H1 (cell line): ENCODE data around the gene APC2. TPM values are rescaled to one million over a fixed set of nuclear protein-coding genes. Genes with fewer than 3 reads are reported as not detected.

Experiments
- CTCF ChIA-PET: fragments of 300-600 bp; sonication (Branson Sonifier 250); formaldehyde crosslinking; loops from one replicate; lab custom pipeline; 2021; ENCODE audit not compliant: partially characterized antibody; lab: Charles Lee
- POLR2A ChIA-PET: fragments of 300-600 bp; sonication (Branson Sonifier 250); formaldehyde crosslinking; loops from one replicate; lab custom pipeline; 2021; ENCODE audit warnings: inconsistent platforms; ENCODE audit not compliant: partially characterized antibody; lab: Charles Lee
- DNase-seq, 2 experiments: peaks; one replicate each; pipeline versions ENCODE4 v3.0.0 to v3.0.0-alpha.2; 2010 to 2022; ENCODE audit warnings: low spot score in 2 of 2, low read depth in 1 of 2, mixed read lengths in 1 of 2
- FAIRE-seq: peaks from 2 replicates; lab custom pipeline; 2011; peaks lifted over from hg19 to GRCh38; lab: Jason Lieb, UNC
- H2AFZ ChIP-seq: 2 replicates; pipeline ENCODE4 v1.8.1; 2012; ENCODE audit warnings: low read length, inconsistent platforms
- H2AK5ac ChIP-seq: 2 replicates; pipeline ENCODE4 v1.6.1; 2013; ENCODE audit warnings: low read depth, low read length
- H2BK120ac ChIP-seq: replicated peaks from 2 replicates; pipeline ENCODE3; 2013; ENCODE audit warnings: low read depth, low read length, inconsistent platforms
- H2BK12ac ChIP-seq: 2 replicates; pipeline ENCODE4 v1.6.1; 2013; ENCODE audit warnings: low read depth, low read length
- H2BK15ac ChIP-seq: 2 replicates; pipeline ENCODE4 v1.6.1; 2013; ENCODE audit warnings: low read length
- H2BK20ac ChIP-seq: 2 replicates; pipeline ENCODE4 v1.6.1; 2013; ENCODE audit warnings: low read length
- H2BK5ac ChIP-seq: 2 replicates; pipeline ENCODE4 v1.6.1; 2013; ENCODE audit warnings: low read depth, low read length
- H3K14ac ChIP-seq: 2 replicates; pipeline ENCODE4 v1.6.1; 2013; ENCODE audit warnings: inconsistent platforms; ENCODE audit not compliant: insufficient read length
- H3K18ac ChIP-seq: 2 replicates; pipeline ENCODE4 v1.6.1; 2013; ENCODE audit warnings: low read length; ENCODE audit errors: extremely low read depth
- H3K23ac ChIP-seq: 2 replicates; pipeline ENCODE4 v1.6.1; 2013; ENCODE audit warnings: inconsistent platforms; ENCODE audit not compliant: insufficient read length
- H3K23me2 ChIP-seq: 2 replicates; pipeline ENCODE4 v1.6.1; 2013; ENCODE audit warnings: low read depth, low read length
- H3K27ac ChIP-seq: 2 replicates; pipeline ENCODE4 v1.6.1; 2011; ENCODE audit warnings: low read depth, low read length, inconsistent platforms
- H3K27me3 ChIP-seq, 4 experiments: replicated peaks in 1 of 4; 1 replicate in 1 of 4; 2 replicates in 3 of 4; pipeline versions ENCODE4 v1.6.1 to v1.8.1; 2011 to 2013; ENCODE audit warnings: low read length in 3 of 4, mild to moderate bottlenecking in 3 of 4, inconsistent platforms in 2 of 4, mixed read lengths in 2 of 4, moderate library complexity in 1 of 4; ENCODE audit not compliant: control insufficient read depth in 3 of 4, insufficient read depth in 3 of 4; ENCODE audit errors: extremely low read depth in 1 of 4
- H3K36me3 ChIP-seq, 4 experiments: 2 replicates each; pipeline versions ENCODE4 v1.6.1 to v1.8.1; 2011 to 2013; ENCODE audit warnings: mild to moderate bottlenecking in 4 of 4, low read length in 3 of 4, moderate library complexity in 2 of 4, control low read depth in 1 of 4, inconsistent platforms in 1 of 4; ENCODE audit not compliant: insufficient read depth in 4 of 4, control insufficient read depth in 2 of 4
- H3K4ac ChIP-seq: replicated peaks from 2 replicates; pipeline ENCODE3; 2013; ENCODE audit warnings: low read length, low read depth, mixed read lengths, inconsistent platforms; ENCODE audit not compliant: insufficient read length
- H3K4me1 ChIP-seq, 4 experiments: replicated peaks in 1 of 4; 1 replicate in 1 of 4; 2 replicates in 3 of 4; pipeline versions ENCODE4 v1.6.1 to v1.8.1; 2011 to 2013; ENCODE audit warnings: low read length in 3 of 4, inconsistent platforms in 2 of 4, mixed read lengths in 1 of 4; ENCODE audit not compliant: insufficient read depth in 4 of 4, control insufficient read depth in 3 of 4
- H3K4me2 ChIP-seq, 2 experiments: 2 replicates each; pipeline versions ENCODE4 v1.6.1 to v1.8.1; 2011 to 2013; ENCODE audit warnings: low read depth in 2 of 2, low read length in 2 of 2, control low read depth in 1 of 2, inconsistent platforms in 1 of 2, mild to moderate bottlenecking in 1 of 2; ENCODE audit not compliant: insufficient read depth in 1 of 2
- H3K4me3 ChIP-seq, 4 experiments: fragments of 200-600, 300-600 bp in 1 of 4; sonication (generic), shearing (Covaris generic), sonication (Bioruptor Twin) in 1 of 4; 2 replicates each; pipeline versions ENCODE4 v1.5.1 to v1.8.1; 2011 to 2016; ENCODE audit warnings: low read length in 4 of 4, low read depth in 3 of 4, control low read depth in 2 of 4, inconsistent platforms in 2 of 4, mild to moderate bottlenecking in 2 of 4, mixed read lengths in 1 of 4, moderate library complexity in 1 of 4; ENCODE audit not compliant: insufficient read depth in 2 of 4; ENCODE audit errors: extremely low read depth in 1 of 4
- H3K56ac ChIP-seq: replicated peaks from 2 replicates; pipeline ENCODE3; 2013; ENCODE audit warnings: low read depth, mild to moderate bottlenecking, mixed read lengths, low read length, inconsistent platforms; ENCODE audit not compliant: insufficient read length
- H3K79me1 ChIP-seq: 2 replicates; pipeline ENCODE4 v1.6.1; 2013; ENCODE audit warnings: low read depth, low read length, control low read depth
- H3K79me2 ChIP-seq, 2 experiments: 2 replicates each; pipeline versions ENCODE4 v1.6.1 to v1.8.1; 2012 to 2013; ENCODE audit warnings: low read length in 2 of 2, mild to moderate bottlenecking in 2 of 2, inconsistent platforms in 1 of 2; ENCODE audit not compliant: insufficient read depth in 2 of 2, control insufficient read depth in 1 of 2
- H3K9ac ChIP-seq, 4 experiments: replicated peaks in 1 of 4; 1 replicate in 1 of 4; 2 replicates in 3 of 4; pipeline versions ENCODE4 v1.6.1 to v1.8.1; 2011 to 2013; ENCODE audit warnings: low read depth in 3 of 4, low read length in 3 of 4, control low read depth in 2 of 4, mild to moderate bottlenecking in 2 of 4, moderate library complexity in 2 of 4, inconsistent platforms in 1 of 4; ENCODE audit errors: extremely low read depth in 1 of 4
- H3K9me3 ChIP-seq, 2 experiments: 2 replicates each; pipeline versions ENCODE4 v1.6.1 to v1.8.1; 2012 to 2013; ENCODE audit warnings: mild to moderate bottlenecking in 2 of 2, moderate library complexity in 2 of 2, control low read depth in 1 of 2, inconsistent platforms in 1 of 2, low read depth in 1 of 2, low read length in 1 of 2, mixed read lengths in 1 of 2; ENCODE audit not compliant: insufficient read depth in 2 of 2
- H4K20me1 ChIP-seq, 2 experiments: replicated peaks in 1 of 2; 2 replicates each; pipeline versions ENCODE3 to v1.8.1; 2011 to 2013; ENCODE audit warnings: inconsistent platforms in 2 of 2, low read length in 2 of 2, mild to moderate bottlenecking in 1 of 2; ENCODE audit not compliant: insufficient read depth in 2 of 2, control insufficient read depth in 1 of 2
- H4K5ac ChIP-seq: 2 replicates; pipeline ENCODE4 v1.6.1; 2013; ENCODE audit warnings: low read length, low read depth, mixed read lengths, inconsistent platforms; ENCODE audit not compliant: insufficient read length
- H4K8ac ChIP-seq: 2 replicates; pipeline ENCODE4 v1.8.0; 2013; ENCODE audit warnings: mild to moderate bottlenecking, moderate library complexity, low read length, inconsistent platforms; ENCODE audit not compliant: insufficient read depth; ENCODE audit errors: extremely low read depth
- H4K91ac ChIP-seq: replicated peaks from 2 replicates; pipeline ENCODE3; 2013; ENCODE audit warnings: low read length, mixed read lengths, inconsistent platforms; ENCODE audit not compliant: insufficient read length
- BCL11A ChIP-seq, 2 experiments: IDR thresholded peaks; one replicate each; pipeline ENCODE4 v1.6.1; 2011; ENCODE audit warnings: low read depth in 2 of 2, low read length in 2 of 2, mild to moderate bottlenecking in 2 of 2
- CEBPB ChIP-seq: IDR thresholded peaks from 2 replicates; pipeline ENCODE4 v1.6.1; 2012; ENCODE audit warnings: low read depth, low read length
- EGR1 ChIP-seq: IDR thresholded peaks from 2 replicates; pipeline ENCODE4 v1.6.1; 2011; ENCODE audit warnings: low read depth, low read length, borderline replicate concordance
- EP300 ChIP-seq, 2 experiments: IDR thresholded peaks; 1 replicate in 1 of 2; 2 replicates in 1 of 2; pipeline ENCODE4 v1.6.1; 2011 to 2012; ENCODE audit warnings: low read depth in 2 of 2, low read length in 2 of 2, mild to moderate bottlenecking in 2 of 2, borderline replicate concordance in 1 of 2, inconsistent platforms in 1 of 2, moderate library complexity in 1 of 2
- GTF2F1 ChIP-seq: IDR thresholded peaks from 2 replicates; pipeline ENCODE4 v1.6.1; 2012; ENCODE audit warnings: low read depth, low read length, improper control_type of control experiment, borderline replicate concordance
- RBBP5 ChIP-seq: IDR thresholded peaks from 2 replicates; pipeline ENCODE4 v1.7.1; 2012; ENCODE audit warnings: low read depth, mild to moderate bottlenecking, inconsistent platforms, low read length, moderate library complexity, borderline replicate concordance
- RXRA ChIP-seq: IDR thresholded peaks from 2 replicates; pipeline ENCODE4 v1.6.1; 2011; ENCODE audit warnings: low read depth, mild to moderate bottlenecking, low read length, moderate library complexity; ENCODE audit not compliant: insufficient read depth
- SIRT6 ChIP-seq: IDR thresholded peaks from one replicate; pipeline ENCODE4 v1.7.1; 2012; ENCODE audit warnings: low read length, inconsistent platforms
- TAF1 ChIP-seq: IDR thresholded peaks from 2 replicates; pipeline ENCODE4 v1.6.1; 2011; ENCODE audit warnings: mild to moderate bottlenecking, low read depth, low read length
- USF2 ChIP-seq: IDR thresholded peaks from 2 replicates; pipeline ENCODE4 v1.6.1; 2011; ENCODE audit warnings: low read length, improper control_type of control experiment
- WGBS, 2 experiments: shearing (Covaris generic) in 1 of 2; methylation state at CpG; one replicate each; pipeline versions ENCODE4 v1.1.6 to v1.1.7; 2013 to 2015; ENCODE audit warnings: low lambda C conversion rate in 2 of 2, mixed read lengths in 2 of 2, inconsistent platforms in 1 of 2, low coverage in 1 of 2, missing lambda C conversion rate in 1 of 2; ENCODE audit not compliant: insufficient replicate concordance in 2 of 2, insufficient coverage in 1 of 2, insufficient read length in 1 of 2; ENCODE audit errors: extremely low coverage in 1 of 2, missing lambda C conversion rate in 1 of 2; 5-methylcytosine and 5-hydroxymethylcytosine counted together
- polyA plus RNA-seq, 7 experiments: library from polyadenylated mRNA; depleted of rRNA in 3 of 7; stranded (reverse) in 5 of 7; unstranded in 2 of 7; fragments of >200 nt in 5 of 7; fragments of 200-250 nt in 2 of 7; gene quantifications; 1 replicate in 5 of 7; 2 replicates in 1 of 7; 4 replicates in 1 of 7; pipeline versions ENCODE4 v1.2.1 to v1.2.3, GENCODE V29; 2011 to 2013; ENCODE audit warnings: missing spikeins in 2 of 7, mixed read lengths in 2 of 7
- total RNA-seq: library from RNA; stranded (reverse); fragmentation: NEBNext Ultra II Directional; extraction: Animal tissue kit (Norgen Biotek cat#: 25700); gene quantifications from 2 replicates; pipeline ENCODE4 v1.2.1, GENCODE V29; 2021

APC2 gene
- total and polyA plus RNA-seq, 2 of the 8 experiments (the other 6 are each of a cell fraction or from before 2014, with no cell fraction given): 1.3 to 4.1 TPM

GRCh38 chr19:1461862-1462261, 11.9 kb downstream of the APC2 start:
- 95% methylated on average over 11 of the region's 24 CpGs; no CpG with 5 or more reads in 1 of the 2 experiments for whole genome bisulfite sequencing, 2 experiments

More at GRCh38 chr19:1461862-1462261, 11.9 kb downstream of the APC2 start:
- H2BK5ac ChIP-seq: no peak overlapping the region
- peaks cover 0 to 11% (median 1%) of the 10 kb centered on the region in 4 experiments; a peak in 3 of 8 replicates for H3K36me3 ChIP-seq
- H4K8ac ChIP-seq: no peak overlapping the region
- H2BK20ac ChIP-seq: no peak overlapping the region
- H3K4me2 ChIP-seq: no peak overlapping the region
- no peak overlapping the region for H4K91ac ChIP-seq
- no peaks in the 10 kb centered on the region; the same call in 1 of the 2 replicates for H3K79me1 ChIP-seq
- no peak overlapping the region for H3K23ac ChIP-seq
- H2BK15ac ChIP-seq: no peak overlapping the region
- no peak overlapping the region for H2AFZ ChIP-seq
- H3K4me1 ChIP-seq: peaks cover 0 to 16% (median 12%) of the 10 kb centered on the region in 4 experiments; a peak in 5 of 7 replicates
- DNase-seq (no peak), FAIRE-seq (no peak)
- no peak overlapping the region for H2AK5ac ChIP-seq
- H4K20me1 ChIP-seq: peaks cover 11 to 22% of the 10 kb centered on the region in 2 experiments
- peaks cover 3% of the 10 kb centered on the region; the same call in 1 of the 2 replicates for H3K23me2 ChIP-seq
- peaks cover 0 to 7% of the 10 kb centered on the region in 2 experiments; a peak in 1 of 4 replicates for H3K9me3 ChIP-seq
- H2BK120ac ChIP-seq: no peak overlapping the region
- TF ChIP-seq BCL11A (IDR thresholded peaks at IDR 0.05; ENCODE audit: low read depth in 2 of 2, low read length in 2 of 2): no peak
- no peak for TF ChIP-seq RBBP5
- TF ChIP-seq SIRT6: no peak
- TF ChIP-seq TAF1: no peak
- no peak for TF ChIP-seq GTF2F1
- TF ChIP-seq RXRA: no peak
- no peak for TF ChIP-seq EP300 (IDR thresholded peaks at IDR 0.05; ENCODE audit: borderline replicate concordance in 1 of 2, low read depth in 2 of 2, low read length in 2 of 2)
- no peak for TF ChIP-seq EGR1
- TF ChIP-seq CEBPB: no peak
- TF ChIP-seq USF2: no peak
- no peak overlapping the region for H3K4me3 ChIP-seq
- no peak overlapping the region for H2BK12ac ChIP-seq
- peaks cover 21 to 35% (median 30%) of the 10 kb centered on the region in 4 experiments for H3K27me3 ChIP-seq
- H3K18ac ChIP-seq: no peak overlapping the region
- ChIA-PET CTCF (no interaction called here), POLR2A (no interaction called here)
- H3K27ac ChIP-seq: no peak overlapping the region
- H4K5ac ChIP-seq: no peak overlapping the region
- no peaks in the 10 kb centered on the region for H3K79me2 ChIP-seq
- H3K56ac ChIP-seq: no peak overlapping the region
- H3K9ac ChIP-seq: no peak overlapping the region
- no peak overlapping the region for H3K14ac ChIP-seq
- H3K4ac ChIP-seq: no peak overlapping the region
